Measurements from ENCODE around the gene ZBTB39.
"Not testable (repeated sequence)": the region's sequence is repeated elsewhere in the genome, so short reads cannot be mapped to it uniquely, and the experiment has no call there.

Gene ZBTB39

GRCh38 chr12:57005980-57006808 is at the start of gene ZBTB39:
Gene ZBTB39 (minus strand): TSS chr12:57006546. CDS start chr12:57004917, 1,629 bp downstream.
- DNase-seq (ENCODE audit: low read depth in 2 of 2, low spot score in 1 of 2), result peak; percentile 31 to 32

- no peak for DNase-seq (ENCODE audit: low read depth in 2 of 2, low spot score in 1 of 2)
These were observed 49.5 kb upstream of the ZBTB39 start for GRCh38 chr12:57055824-57056223.

- DNase-seq (ENCODE audit: low read depth in 2 of 2, low spot score in 1 of 2), result not testable (repeated sequence)
These were observed 47.6 kb upstream of the ZBTB39 start for GRCh38 chr12:57053901-57054300.

GRCh38 chr12:57053146-57053545 is 46.8 kb upstream of the ZBTB39 start:
- DNase-seq (ENCODE audit: low read depth in 2 of 2, low spot score in 1 of 2), result not testable (repeated sequence)

- DNase-seq (ENCODE audit: low read depth in 2 of 2, low spot score in 1 of 2), result no peak
These were observed 44.7 kb upstream of the ZBTB39 start for GRCh38 chr12:57051011-57051410.

- DNase-seq (ENCODE audit: low read depth in 2 of 2, low spot score in 1 of 2), result no peak
These were observed 43.5 kb upstream of the ZBTB39 start, which contains the start of gene MYO1A for GRCh38 chr12:57049890-57050289. Gene MYO1A (minus strand): TSS chr12:57050129. CDS start chr12:57048323, 1,806 bp downstream.

GRCh38 chr12:57049119-57049446 is 42.7 kb upstream of the ZBTB39 start:
- no peak for DNase-seq (ENCODE audit: low read depth in 2 of 2, low spot score in 1 of 2)

GRCh38 chr12:57048423-57049118 is 42.2 kb upstream of the ZBTB39 start:
- DNase-seq (ENCODE audit: low read depth in 2 of 2, low spot score in 1 of 2), result no peak

- no peak for DNase-seq (ENCODE audit: low read depth in 2 of 2, low spot score in 1 of 2)
These were observed 41.6 kb upstream of the ZBTB39 start for GRCh38 chr12:57047981-57048380.

- DNase-seq (ENCODE audit: low read depth in 2 of 2, low spot score in 1 of 2), result no peak
These were observed 40.9 kb upstream of the ZBTB39 start for GRCh38 chr12:57046947-57047890.

- DNase-seq (ENCODE audit: low read depth in 2 of 2, low spot score in 1 of 2), result no peak
These were observed 39.9 kb upstream of the ZBTB39 start for GRCh38 chr12:57046086-57046791.

- DNase-seq (ENCODE audit: low read depth in 2 of 2, low spot score in 1 of 2), result no peak
These were observed 38.5 kb upstream of the ZBTB39 start for GRCh38 chr12:57044889-57045288.

GRCh38 chr12:57044468-57044867 is 38.1 kb upstream of the ZBTB39 start:
- no peak for DNase-seq (ENCODE audit: low read depth in 2 of 2, low spot score in 1 of 2)

GRCh38 chr12:57042695-57043094 is 36.3 kb upstream of the ZBTB39 start:
- no peak for DNase-seq (ENCODE audit: low read depth in 2 of 2, low spot score in 1 of 2)

- DNase-seq (ENCODE audit: low read depth in 2 of 2, low spot score in 1 of 2), result no peak
These were observed 34.4 kb upstream of the ZBTB39 start for GRCh38 chr12:57040750-57041149.

GRCh38 chr12:57040211-57040610 is 33.9 kb upstream of the ZBTB39 start:
- DNase-seq (ENCODE audit: low read depth in 2 of 2, low spot score in 1 of 2), result no peak

GRCh38 chr12:57039016-57039798 is 32.9 kb upstream of the ZBTB39 start:
- no peak for DNase-seq (ENCODE audit: low read depth in 2 of 2, low spot score in 1 of 2)

GRCh38 chr12:57037264-57037663 is 30.9 kb upstream of the ZBTB39 start:
- DNase-seq (ENCODE audit: low read depth in 2 of 2, low spot score in 1 of 2), result no peak

- DNase-seq (ENCODE audit: low read depth in 2 of 2, low spot score in 1 of 2), result no peak
These were observed 27.1 kb upstream of the ZBTB39 start for GRCh38 chr12:57033431-57033830.

GRCh38 chr12:57031789-57032188 is 25.4 kb upstream of the ZBTB39 start:
- DNase-seq (ENCODE audit: low read depth in 2 of 2, low spot score in 1 of 2), result no peak
